Right lobe of liver (tissue), 6 donors: ENCODE results near the gene R3HDM2. TPM values are rescaled to one million over a fixed set of nuclear protein-coding genes. Genes with fewer than 3 reads are reported as not detected.
A peak's percentile ranks its signal among the peaks of the same experiment; 100 is the strongest.
"Not testable (repeated sequence)": the region's sequence is repeated elsewhere in the genome, so short reads cannot be mapped to it uniquely, and the experiment has no call there.

Source experiments
- ATAC-seq, 4 donors: fragments of 200-7000 bp; cut with Tn5 transposase; one replicate each; pipeline ENCODE4 v1.9.1; 2020; ENCODE audit warnings: mild to moderate bottlenecking in 4 of 4, moderate library complexity in 4 of 4
- DNase-seq, 3 donors: peaks; one replicate each; pipeline ENCODE4 v3.0.0-alpha.2; 2020
- H3K27ac ChIP-seq, 3 donors: fragments of 200-600 bp; one replicate each; pipeline ENCODE4 v1.8.0; 2022
- H3K27me3 ChIP-seq, 2 donors: fragments of 200-600 bp; one replicate each; pipeline ENCODE4 v1.8.0; 2022
- H3K36me3 ChIP-seq, 4 donors: fragments of 200-600 bp; sonication (generic) in 1 of 4; one replicate each; pipeline versions ENCODE4 v1.5.1 to v1.8.0; 2017 to 2022; ENCODE audit warnings: control low read depth in 1 of 4
- H3K4me1 ChIP-seq, 4 donors: fragments of 200-600 bp; sonication (generic) in 1 of 4; one replicate each; pipeline versions ENCODE4 v1.5.1 to v1.8.0; 2017 to 2022; ENCODE audit warnings: control low read depth in 1 of 4
- H3K4me3 ChIP-seq, 3 donors: fragments of 200-600 bp; one replicate each; pipeline ENCODE4 v1.8.0; 2022
- H3K9me3 ChIP-seq, 4 donors: fragments of 200-600 bp; sonication (generic) in 1 of 4; one replicate each; pipeline versions ENCODE4 v1.5.1 to v1.8.0; 2017 to 2022; ENCODE audit warnings: control low read depth in 1 of 4
- CTCF ChIP-seq, 4 donors: fragments of 200-600 bp in 3 of 4; fragments of 450-650 bp in 1 of 4; IDR thresholded peaks; one replicate each; pipeline versions ENCODE4 v1.5.1 to v1.8.0; 2016 to 2022; ENCODE audit warnings: antibody characterized with exemption in 4 of 4, mild to moderate bottlenecking in 2 of 4
- POLR2A ChIP-seq: fragments of 450-650 bp; IDR thresholded peaks from one replicate; pipeline ENCODE4 v1.6.1; 2017; ENCODE audit warnings: antibody characterized with exemption, mild to moderate bottlenecking
- WGBS: methylation state at CpG from one replicate; pipeline ENCODE4 v1.1.6; 2018; ENCODE audit warnings: low coverage, low lambda C conversion rate; ENCODE audit not compliant: insufficient coverage; ENCODE audit errors: missing lambda C conversion rate; 5-methylcytosine and 5-hydroxymethylcytosine counted together
- intact Hi-C, 2 donors: fragments of 100-400 bp; cut with DNase I; formaldehyde crosslinking; loops; one replicate each; pipeline versions ENCODE4 v1.11.2 to v1.14.1; 2022
- total RNA-seq, 6 experiments: library from RNA; depleted of rRNA in 2 of 6; stranded (reverse); fragments of >200 nt in 2 of 6; fragmentation: NEBNext Ultra II Directional in 3 of 6; extraction: Animal tissue kit (Norgen Biotek cat#: 25700) in 3 of 6; gene quantifications; one replicate each; pipeline versions ENCODE4 v1.1.0 to v1.2.4, GENCODE V29; 2016 to 2023
- donor health status: DM: no; HTN: yes; CAD: no.
- donor health status: DM: no; HTN: no; CAD: no.
- donor health status: DM: no; HTN: no; CAD: no.
- donor health status: DM: no; HTN: yes; CAD: no.
- donor health status: DM: no; HTN: yes; CAD: no.

The R3HDM2 gene
- total RNA-seq, 6 experiments from 2014 or later: 25.3 to 48.0 (median 35.9) TPM

- WGBS: 90% methylated on average over 2 of the region's 5 CpGs
- no peak for ATAC-seq
Measured at GRCh38 chr12:57401165-57401564, 29.7 kb downstream of the R3HDM2 start.

DNA sequence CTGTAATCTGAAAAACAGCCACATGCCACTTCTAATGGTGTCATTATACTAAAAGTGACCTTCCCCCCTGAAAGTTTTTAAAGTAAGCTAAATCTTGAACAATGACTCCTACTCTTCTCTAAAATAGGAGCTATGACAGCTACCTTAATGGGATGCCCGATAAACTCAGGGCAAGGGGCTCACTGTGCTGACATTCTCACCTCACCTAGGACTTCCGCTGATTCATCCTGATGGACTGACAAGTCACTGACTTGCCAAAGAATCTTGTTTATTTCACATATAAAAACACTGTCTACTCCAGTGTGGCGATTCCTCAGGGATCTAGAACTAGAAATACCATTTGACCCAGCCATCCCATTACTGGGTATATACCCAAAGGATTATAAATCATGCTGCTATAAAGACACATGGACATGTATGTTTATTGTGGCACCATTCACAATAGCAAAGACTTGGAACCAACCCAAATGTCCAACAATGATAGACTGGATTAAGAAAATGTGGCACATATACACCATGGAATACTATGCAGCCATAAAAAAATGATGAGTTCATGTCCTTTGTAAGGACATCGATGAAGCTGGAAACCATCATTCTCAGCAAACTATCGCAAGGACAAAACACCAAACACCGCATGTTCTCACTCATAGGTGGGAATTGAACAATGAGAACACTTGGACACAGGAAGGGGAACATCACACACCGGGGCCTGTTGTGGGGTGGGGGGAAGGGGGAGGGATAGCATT, 31.0 kb downstream of the R3HDM2 start:
- H3K9me3 ChIP-seq, H3K27me3 ChIP-seq, intact Hi-C loops, DNase-seq, H3K4me1 ChIP-seq, H3K36me3 ChIP-seq, ATAC-seq, H3K27ac ChIP-seq, H3K4me3 ChIP-seq: not testable (repeated sequence)
- WGBS: 91% methylated on average over 7 of the region's 7 CpGs

More at GRCh38 chr12:57401165-57401564, 29.7 kb downstream of the R3HDM2 start:
- Histone ChIP-seq H3K36me3 (no peaks in the 10 kb centered on the region), H3K27me3 (no peaks in the 10 kb centered on the region), H3K9me3 (no peaks in the 10 kb centered on the region), H3K4me3 (no peak overlapping the region), H3K4me1 (no peaks in the 10 kb centered on the region), H3K27ac (no peak overlapping the region)
- DNase-seq: no peak
- intact Hi-C loops: no loop called here
- no peak for TF ChIP-seq CTCF (IDR thresholded peaks at IDR 0.05)
- no peak for TF ChIP-seq POLR2A

DNA sequence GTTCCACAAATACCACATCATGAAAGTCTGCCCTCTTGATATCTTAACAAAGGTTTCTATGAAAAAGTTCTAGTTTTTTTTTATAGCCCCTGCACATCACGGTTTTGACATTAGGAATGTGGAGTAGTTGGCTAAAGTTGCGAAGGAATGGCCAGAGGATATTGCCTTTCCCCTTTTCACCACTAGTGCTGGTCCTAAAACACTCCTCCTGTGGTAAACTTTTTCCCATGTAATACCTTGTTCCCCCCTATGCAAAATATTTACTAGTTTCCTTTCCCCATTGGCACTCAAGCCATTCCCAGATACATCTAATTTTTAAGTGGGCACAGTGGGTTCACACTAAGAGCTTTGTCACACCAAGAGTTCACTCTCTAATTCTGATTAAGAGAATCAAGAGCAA, 33.4 kb downstream of the R3HDM2 start:
- Histone ChIP-seq H3K27ac (no peak overlapping the region), H3K36me3 (peaks cover 0 to 22% (median 11%) of the 10 kb centered on the region in 4 donors), H3K27me3 (no peaks in the 10 kb centered on the region), H3K9me3 (no peaks in the 10 kb centered on the region), H3K4me1 (no peaks in the 10 kb centered on the region), H3K4me3 (no peak overlapping the region)
- ATAC-seq: no peak
- no peak for DNase-seq
- 87% methylated on average over 2 of the region's 2 CpGs for WGBS
- TF ChIP-seq CTCF (IDR thresholded peaks at IDR 0.05): no peak
- no peak for TF ChIP-seq POLR2A
- intact Hi-C loops: no loop called here

- WGBS: 100% methylated on average over 5 of the region's 18 CpGs
- DNase-seq: no peak
- Histone ChIP-seq H3K27me3 (no peaks in the 10 kb centered on the region), H3K36me3 (peaks cover 0 to 22% (median 11%) of the 10 kb centered on the region in 4 donors), H3K4me1 (peaks cover 0 to 5% (median 0%) of the 10 kb centered on the region in 4 donors), H3K27ac (no peak overlapping the region), H3K4me3 (no peak overlapping the region), H3K9me3 (no peaks in the 10 kb centered on the region)
- ATAC-seq: no peak
- TF ChIP-seq CTCF (IDR thresholded peaks at IDR 0.05) (no peak), POLR2A (no peak)
- intact Hi-C loops: no loop called here
Measured at GRCh38 chr12:57395121-57395520, 35.7 kb downstream of the R3HDM2 start.

- Histone ChIP-seq H3K27ac (no peak overlapping the region), H3K27me3 (no peaks in the 10 kb centered on the region), H3K4me1 (peaks cover 0 to 5% (median 0%) of the 10 kb centered on the region in 4 donors), H3K4me3 (no peak overlapping the region), H3K36me3 (peaks cover 0 to 17% (median 7%) of the 10 kb centered on the region in 4 donors), H3K9me3 (no peaks in the 10 kb centered on the region)
- intact Hi-C loops: no loop called here
- TF ChIP-seq CTCF (IDR thresholded peaks at IDR 0.05): no peak
- no peak for TF ChIP-seq POLR2A
- ATAC-seq (peak; percentile 31 to 45 (median 37)), DNase-seq (no peak)
- WGBS: 90% methylated on average over 2 of the region's 2 CpGs
Measured at GRCh38 chr12:57390174-57390573, 40.7 kb downstream of the R3HDM2 start.
